ENCODE results near the gene TAS2R8. TPM values are rescaled to one million over a fixed set of nuclear protein-coding genes. Genes with fewer than 3 reads are reported as not detected.

Gene TAS2R8
- polyA plus RNA-seq, 3 donors, result not detected

DNA sequence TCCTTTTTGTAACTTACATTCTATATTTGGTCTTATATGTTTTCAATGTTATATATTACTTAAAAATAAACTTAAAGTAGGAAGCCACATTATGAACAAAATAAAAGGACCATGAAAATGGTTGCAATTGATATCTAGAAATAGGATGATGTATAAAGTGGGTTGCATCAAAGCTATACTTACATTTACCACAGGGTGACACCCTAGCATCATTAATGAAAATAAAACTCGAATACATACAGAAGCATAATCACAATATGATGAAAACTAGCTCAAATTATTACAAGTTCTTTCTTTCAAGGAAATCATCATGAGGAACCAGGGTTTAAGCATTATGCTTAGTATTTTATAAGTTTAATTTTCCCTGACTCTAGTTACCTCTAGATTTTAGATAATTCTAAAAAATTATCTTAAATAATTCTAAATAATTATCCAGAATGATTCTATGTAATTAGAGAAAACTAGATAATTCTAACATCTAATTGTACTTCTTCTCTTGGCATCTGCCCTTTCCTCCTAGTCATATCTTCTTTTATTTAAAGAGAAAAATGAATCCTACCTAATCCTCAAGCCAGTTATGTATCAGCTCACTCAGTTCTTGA lies 35.9 kb downstream of the TAS2R8 start:
- no peak overlapping the region for H3K27ac ChIP-seq (ENCODE audit: low read depth, low read length)
- 0% methylated on average over 1 of the region's 1 CpG for WGBS, 3 donors

DNA sequence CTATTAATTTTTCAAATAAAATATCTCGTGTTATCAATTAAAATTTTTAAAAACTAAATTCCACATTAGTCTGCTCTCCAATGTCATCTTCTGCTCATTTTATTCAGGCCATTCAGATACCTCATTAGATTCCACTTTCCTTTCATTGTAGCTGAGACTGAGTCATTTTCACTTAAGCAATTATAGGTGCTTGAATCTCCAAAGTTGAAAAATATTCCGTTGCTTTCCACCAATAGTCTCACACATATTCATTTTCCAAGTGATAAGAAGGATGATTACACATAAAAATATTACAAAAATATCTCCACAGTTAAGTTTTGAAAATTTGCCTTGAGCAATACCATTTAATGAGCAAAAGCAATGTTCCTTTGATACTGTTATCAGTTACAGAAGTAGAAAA lies 47.4 kb downstream of the TAS2R8 start:
- 25 to 43% (median 41%) methylated on average over 2 of the region's 2 CpGs for WGBS, 3 donors
- H3K27ac ChIP-seq (ENCODE audit: low read depth, low read length), result no peak overlapping the region

DNA sequence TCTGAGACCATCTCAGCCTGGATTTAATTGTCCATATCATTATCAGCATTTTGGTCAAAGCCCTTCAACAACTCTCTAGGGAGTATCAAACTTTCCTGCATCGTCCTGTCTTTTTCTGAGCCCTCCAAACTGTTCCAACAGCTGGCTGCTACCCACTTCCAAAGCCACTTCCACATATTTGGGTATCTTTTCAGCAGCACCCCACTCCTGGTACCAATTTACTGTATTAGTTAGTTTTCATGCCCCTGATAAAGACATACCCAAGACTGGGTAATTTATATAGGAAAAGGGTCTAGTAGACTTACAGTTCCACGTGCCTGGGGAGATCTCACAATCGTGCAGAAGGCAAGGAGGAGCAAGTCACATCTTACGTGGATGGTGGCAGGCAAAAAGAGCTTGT lies 50.9 kb downstream of the TAS2R8 start:
- H3K27ac ChIP-seq (ENCODE audit: low read depth, low read length), result no peak overlapping the region
- 73 to 87% (median 83%) methylated on average over 4 of the region's 4 CpGs for WGBS, 3 donors

Other genes with a start within 250 kb of the TAS2R8 start
- 10 to 100 TPM in 2 of 3 donors, 1 to 10 TPM in 1; 6.8 to 18.7 (median 12.3) TPM for gene MAGOHB, start 193.7 kb downstream of the TAS2R8 start, polyA plus RNA-seq
- gene STYK1, start 133.2 kb downstream of the TAS2R8 start, polyA plus RNA-seq, result under 1 TPM in 2 of 3 donors, not detected in 1; 0.05 to 0.86 TPM
- 100 to 1,000 TPM; 398 to 461 (median 424) TPM for gene YBX3, start 84.0 kb downstream of the TAS2R8 start, polyA plus RNA-seq
- not detected for gene TAS2R7, start 4.7 kb downstream of the TAS2R8 start, polyA plus RNA-seq
- gene TAS2R9, start 2.9 kb upstream of the TAS2R8 start, polyA plus RNA-seq, result under 1 TPM in 1 of 3 donors, not detected in 2; 0.90 TPM
- under 1 TPM in 1 of 3 donors, not detected in 2; 0.07 TPM for gene TAS2R10, start 19.1 kb upstream of the TAS2R8 start, polyA plus RNA-seq
- 1 to 10 TPM in 2 of 3 donors, under 1 TPM in 1; 0.59 to 5.5 (median 1.0) TPM for gene PRR4, start 42.2 kb upstream of the TAS2R8 start, polyA plus RNA-seq
- gene PRH1, start 77.0 kb upstream of the TAS2R8 start, polyA plus RNA-seq, result 1 to 10 TPM in 2 of 3 donors, under 1 TPM in 1; 0.79 to 1.3 (median 1.2) TPM
- gene TAS2R13, start 102.3 kb upstream of the TAS2R8 start, polyA plus RNA-seq, result not detected
- not detected for gene PRH2, start 122.0 kb upstream of the TAS2R8 start, polyA plus RNA-seq
- gene TAS2R14, start 132.0 kb upstream of the TAS2R8 start, polyA plus RNA-seq, result under 1 TPM in 2 of 3 donors, not detected in 1; 0.28 to 0.46 TPM
- gene TAS2R50, start 179.6 kb upstream of the TAS2R8 start, polyA plus RNA-seq, result under 1 TPM in 2 of 3 donors, not detected in 1; 0.06 to 0.67 TPM
- under 1 TPM in 2 of 3 donors, not detected in 1; 0.09 to 0.28 TPM for gene TAS2R20, start 191.0 kb upstream of the TAS2R8 start, polyA plus RNA-seq
- gene TAS2R19, start 215.3 kb upstream of the TAS2R8 start, polyA plus RNA-seq, result under 1 TPM in 1 of 3 donors, not detected in 2; 0.14 TPM
- under 1 TPM; 0.06 to 0.67 (median 0.12) TPM for gene TAS2R31, start 224.1 kb upstream of the TAS2R8 start, polyA plus RNA-seq

Data from adipose tissue (tissue), 3 donors.